ENCODE results near the gene FHL2. TPM values are rescaled to one million over a fixed set of nuclear protein-coding genes. Genes with fewer than 3 reads are reported as not detected.
A peak's percentile ranks its signal among the peaks of the same experiment; 100 is the strongest.

The FHL2 gene
- total RNA-seq, 3 donors from 2014 or later, result 20.0 to 128 (median 98.2) TPM

DNA sequence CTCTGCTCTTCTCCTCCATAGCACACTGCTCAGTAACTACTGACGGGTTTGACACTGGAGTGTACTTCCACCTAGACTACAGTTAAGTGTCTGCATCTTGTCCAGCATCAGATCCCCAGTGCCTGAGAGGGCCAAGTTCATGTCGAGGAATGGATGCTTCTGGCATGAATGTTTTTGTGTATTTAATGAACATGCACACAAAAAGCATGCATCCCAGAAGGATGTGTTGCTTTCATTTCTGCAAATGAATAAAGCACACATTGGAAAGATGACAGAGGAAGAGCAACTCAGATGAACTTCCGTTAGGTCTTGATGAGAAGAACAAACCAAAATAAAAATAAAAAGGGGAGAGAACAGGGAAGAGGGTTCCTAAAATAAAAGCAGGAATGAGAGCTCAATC lies 33.6 kb downstream of the FHL2 start:
- peaks cover 0 to 2% of the 10 kb centered on the region in 2 donors for H3K27me3 ChIP-seq
- no peak overlapping the region for H3K27ac ChIP-seq
- H3K4me3 ChIP-seq, result no peak overlapping the region
- H3K9me3 ChIP-seq, result no peaks in the 10 kb centered on the region
- intact Hi-C loops (cut with DNase I; ENCODE audit: low total_unique reads), result no loop called here
- no peak for TF ChIP-seq POLR2A (IDR thresholded peaks at IDR 0.05)
- TF ChIP-seq, protein P1, sequence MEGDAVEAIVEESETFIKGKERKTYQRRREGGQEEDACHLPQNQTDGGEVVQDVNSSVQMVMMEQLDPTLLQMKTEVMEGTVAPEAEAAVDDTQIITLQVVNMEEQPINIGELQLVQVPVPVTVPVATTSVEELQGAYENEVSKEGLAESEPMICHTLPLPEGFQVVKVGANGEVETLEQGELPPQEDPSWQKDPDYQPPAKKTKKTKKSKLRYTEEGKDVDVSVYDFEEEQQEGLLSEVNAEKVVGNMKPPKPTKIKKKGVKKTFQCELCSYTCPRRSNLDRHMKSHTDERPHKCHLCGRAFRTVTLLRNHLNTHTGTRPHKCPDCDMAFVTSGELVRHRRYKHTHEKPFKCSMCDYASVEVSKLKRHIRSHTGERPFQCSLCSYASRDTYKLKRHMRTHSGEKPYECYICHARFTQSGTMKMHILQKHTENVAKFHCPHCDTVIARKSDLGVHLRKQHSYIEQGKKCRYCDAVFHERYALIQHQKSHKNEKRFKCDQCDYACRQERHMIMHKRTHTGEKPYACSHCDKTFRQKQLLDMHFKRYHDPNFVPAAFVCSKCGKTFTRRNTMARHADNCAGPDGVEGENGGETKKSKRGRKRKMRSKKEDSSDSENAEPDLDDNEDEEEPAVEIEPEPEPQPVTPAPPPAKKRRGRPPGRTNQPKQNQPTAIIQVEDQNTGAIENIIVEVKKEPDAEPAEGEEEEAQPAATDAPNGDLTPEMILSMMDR (IDR thresholded peaks at IDR 0.05), result no peak
- TF ChIP-seq POLR2AphosphoS5 (IDR thresholded peaks at IDR 0.05), result no peak
- DNase-seq (ENCODE audit: low spot score in 2 of 2), result no peak
- H3K4me1 ChIP-seq, result no peaks in the 10 kb centered on the region
- no peaks in the 10 kb centered on the region for H3K36me3 ChIP-seq

DNA sequence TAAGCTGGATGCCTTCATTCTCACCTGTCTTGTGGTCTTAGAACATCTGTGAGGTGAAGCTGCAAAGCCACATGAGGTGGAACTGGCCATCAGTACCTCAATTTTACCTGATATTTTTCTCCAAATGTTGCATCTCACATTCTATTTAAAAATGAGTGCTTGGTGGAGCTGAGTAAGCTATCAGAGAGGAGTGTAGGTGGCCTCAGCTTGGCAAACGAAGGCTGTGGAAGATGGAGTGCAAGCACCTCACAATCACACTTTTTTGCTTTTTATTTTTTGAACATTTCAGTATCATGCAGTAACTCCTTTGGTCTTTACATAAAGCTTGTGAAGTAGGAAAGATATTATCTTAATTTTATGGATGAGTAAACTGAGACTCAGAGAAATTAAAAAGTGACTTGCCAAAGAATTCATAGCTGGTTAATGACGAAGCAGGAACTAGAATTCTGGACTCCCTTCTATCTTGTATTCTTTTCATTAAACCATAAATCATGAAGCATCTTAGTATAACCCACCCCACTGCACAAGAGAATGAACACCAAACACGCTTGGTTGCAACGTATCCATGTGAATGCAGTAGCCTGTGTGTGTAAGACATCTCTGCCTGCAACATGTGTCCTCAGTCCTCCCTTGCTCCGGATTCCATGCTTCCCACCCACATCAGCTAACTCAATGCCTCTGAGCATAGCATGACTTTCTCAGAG lies 34.3 kb downstream of the FHL2 start:
- Histone ChIP-seq H3K27me3 (peaks cover 0 to 2% of the 10 kb centered on the region in 2 donors), H3K9me3 (no peaks in the 10 kb centered on the region), H3K27ac (peak overlapping the region in 1 of 2 donors; percentile 28), H3K36me3 (no peaks in the 10 kb centered on the region), H3K4me1 (no peaks in the 10 kb centered on the region), H3K4me3 (no peak overlapping the region)
- TF ChIP-seq POLR2A (IDR thresholded peaks at IDR 0.05) (no peak), POLR2AphosphoS5 (IDR thresholded peaks at IDR 0.05) (no peak)
- TF ChIP-seq, protein P1 (IDR thresholded peaks at IDR 0.05), result no peak
- intact Hi-C loops (cut with DNase I; ENCODE audit: low total_unique reads), result no loop called here
- DNase-seq (ENCODE audit: low spot score in 2 of 2), result no peak

DNA sequence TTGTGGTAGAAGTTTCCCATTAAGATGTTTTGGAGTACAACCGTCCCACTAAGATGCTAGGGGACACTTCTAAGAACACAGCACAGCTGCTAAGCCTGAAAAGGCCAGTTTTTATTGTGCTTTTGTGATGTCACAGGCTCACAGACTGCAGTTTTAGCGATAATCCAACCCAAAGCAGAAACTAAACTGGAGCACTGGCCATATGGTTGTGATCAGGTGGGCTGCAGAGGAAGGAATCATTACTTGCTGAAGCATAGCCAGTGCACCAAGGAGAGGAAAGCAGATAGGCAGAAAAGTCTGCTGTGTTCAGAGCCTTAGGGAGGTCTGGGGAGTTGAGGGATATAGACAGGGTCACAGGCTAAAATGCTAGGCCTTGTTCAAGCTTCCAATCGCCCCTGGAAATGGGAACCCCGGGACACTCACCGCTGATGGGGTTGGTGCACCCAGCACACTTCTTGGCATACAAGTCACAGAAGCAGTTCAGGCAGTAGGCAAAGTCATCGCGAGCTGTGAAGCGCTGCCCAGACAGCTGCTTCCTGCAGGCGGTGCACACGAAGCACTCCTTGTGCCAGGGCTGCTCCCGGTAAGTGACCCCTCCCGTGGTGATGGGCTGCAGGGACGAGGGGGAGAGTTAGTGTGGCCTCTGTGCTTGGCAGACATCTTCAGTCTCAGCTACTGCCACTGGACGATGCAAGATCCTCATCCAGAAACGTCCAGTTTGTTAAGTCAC lies 35.8 kb downstream of the FHL2 start:
- Histone ChIP-seq H3K36me3 (no peaks in the 10 kb centered on the region), H3K4me1 (no peaks in the 10 kb centered on the region), H3K27me3 (no peaks in the 10 kb centered on the region), H3K4me3 (no peak overlapping the region), H3K9me3 (no peaks in the 10 kb centered on the region), H3K27ac (peak overlapping the region in 1 of 2 donors; percentile 0)
- no peak for DNase-seq (ENCODE audit: low spot score in 2 of 2)
- intact Hi-C loops (cut with DNase I; ENCODE audit: low total_unique reads), result no loop called here
- no peak for TF ChIP-seq POLR2AphosphoS5 (IDR thresholded peaks at IDR 0.05)
- TF ChIP-seq, protein P1 (IDR thresholded peaks at IDR 0.05), result no peak
- TF ChIP-seq POLR2A (IDR thresholded peaks at IDR 0.05), result no peak

DNA sequence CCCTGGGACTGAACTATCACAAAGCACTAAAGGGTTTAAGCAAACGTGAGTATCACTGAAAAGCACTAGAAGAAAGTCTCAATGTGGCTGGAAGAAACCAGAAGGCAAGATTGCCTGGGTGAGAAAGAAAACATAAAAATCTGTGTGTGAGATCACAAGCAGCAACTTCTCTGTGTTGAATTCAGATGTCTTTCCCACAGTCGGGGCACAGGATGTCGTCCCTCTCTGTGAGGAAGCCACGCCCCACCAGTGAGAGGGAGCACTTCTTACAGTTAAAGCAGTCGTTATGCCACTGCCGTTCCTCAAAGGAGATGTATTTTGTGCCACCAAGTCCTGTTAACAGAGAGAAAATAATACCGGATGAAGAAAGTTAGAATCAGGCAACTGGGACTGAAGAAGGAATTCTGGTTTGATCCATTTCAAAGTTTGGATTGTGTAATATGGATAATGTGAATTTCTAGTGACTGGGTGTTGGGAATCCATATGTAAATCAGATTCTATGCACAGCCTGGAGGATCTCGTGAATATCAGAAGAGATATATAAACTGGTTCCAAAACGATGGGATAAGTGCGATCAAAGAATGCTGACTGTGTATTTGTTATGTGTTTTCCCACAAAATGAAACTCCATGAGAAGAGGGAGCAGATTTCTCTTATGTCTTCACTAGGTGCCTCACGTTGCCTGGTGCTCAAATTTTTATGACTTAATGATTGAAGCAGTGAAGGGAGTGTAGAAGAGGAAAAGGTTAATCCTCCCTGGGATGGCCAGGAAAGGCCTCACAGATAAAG lies 37.6 kb downstream of the FHL2 start:
- no peak overlapping the region for H3K4me3 ChIP-seq
- no peak for DNase-seq (ENCODE audit: low spot score in 2 of 2)
- H3K4me1 ChIP-seq, result no peaks in the 10 kb centered on the region
- no peak overlapping the region for H3K27ac ChIP-seq
- H3K9me3 ChIP-seq, result peaks cover 2 to 15% of the 10 kb centered on the region in 2 donors
- H3K27me3 ChIP-seq, result no peaks in the 10 kb centered on the region
- peaks cover 4% of the 10 kb centered on the region for H3K36me3 ChIP-seq
- intact Hi-C loops (cut with DNase I; ENCODE audit: low total_unique reads), result no loop called here
- TF ChIP-seq POLR2A (IDR thresholded peaks at IDR 0.05) (no peak), POLR2AphosphoS5 (IDR thresholded peaks at IDR 0.05) (no peak)
- TF ChIP-seq, protein P1 (IDR thresholded peaks at IDR 0.05), result no peak

All from breast epithelium (tissue), 4 donors.